ENCODE results near the gene PRKCZ. TPM values are rescaled to one million over a fixed set of nuclear protein-coding genes. Genes with fewer than 3 reads are reported as not detected.

The PRKCZ gene
- total RNA-seq (2021) (1.9 and 3.2 TPM in 2 replicates), Bru-seq, nascent RNA (percentile 19 among the genes with signal in this experiment), BruChase-seq, experiment 1, labeled RNA remaining after a 2-hour chase (percentile 15 among the genes with signal in this experiment), BruChase-seq, experiment 2, labeled RNA remaining after a 6-hour chase (percentile 20 among the genes with signal in this experiment)
- long read RNA-seq, partial matches to known transcripts = 5 of 8 reads
- long read RNA-seq, other reads (novel, unspliced or antisense) = 1 of 8 reads

DNA sequence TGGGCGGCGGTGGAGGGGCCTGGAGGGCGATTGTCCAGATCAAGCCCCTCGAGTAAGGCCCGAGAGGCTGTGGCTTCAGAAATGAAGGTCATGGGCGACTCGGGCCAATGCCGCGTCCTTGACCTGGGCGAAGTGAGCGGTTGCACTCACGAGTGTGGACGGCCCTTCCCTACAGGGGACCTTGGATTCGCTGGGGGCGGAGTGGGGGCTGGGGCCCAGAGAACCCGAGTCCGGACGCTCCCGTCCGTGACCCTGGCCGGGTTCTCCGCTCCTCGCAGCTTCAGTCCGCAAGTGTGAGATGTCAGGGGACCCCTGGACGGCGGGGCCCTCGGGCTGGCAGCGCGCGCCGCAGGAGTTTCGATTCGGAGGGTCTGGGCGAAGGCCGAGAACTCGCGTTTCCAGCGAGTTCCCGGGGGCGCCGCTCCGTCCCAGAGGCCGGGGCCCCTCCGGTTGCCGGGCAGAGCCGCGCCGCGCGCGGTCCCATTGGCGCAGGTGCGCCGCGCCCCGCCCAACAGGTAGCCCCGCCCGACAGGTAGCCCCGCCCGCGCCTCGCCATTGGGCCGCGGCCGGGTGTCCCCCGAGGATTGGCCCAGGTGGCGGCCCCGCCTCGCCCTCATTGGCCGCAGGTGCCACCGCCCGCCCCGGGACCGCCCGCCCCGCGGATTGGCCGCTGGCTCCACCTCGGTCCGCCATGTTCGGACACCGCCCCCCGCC lies at the start of gene PRKCZ:
TSS of gene PRKCZ (plus strand) at position 694 of the 714 bp plus-strand sequence. CDS start 220 bp downstream, outside the sequence.
- no TSS peak for BruUV-seq (replicated peaks)
- POLR2A ChIA-PET (ENCODE audit: low non-redundant PET) = no interaction called here
- Histone ChIP-seq H3K4me3 (ENCODE audit: low read depth, low read length, poor library complexity, severe bottlenecking) (peak within 1 kb of the TSS; percentile 54), H3K36me3 (ENCODE audit: insufficient read depth, low read length, poor library complexity, severe bottlenecking) (no peaks in the 10 kb centered on the region), H3K27ac (ENCODE audit: low read depth, low read length, poor library complexity, severe bottlenecking) (no peak within 1 kb of the TSS), H3K4me1 (ENCODE audit: insufficient read depth, low read length, poor library complexity, severe bottlenecking) (no peaks in the 10 kb centered on the region), H3K9me3 (ENCODE audit: low read depth, low read length, poor library complexity, severe bottlenecking) (no peaks in the 10 kb centered on the region), H3K27me3 (replicated peaks; ENCODE audit: insufficient read depth, low read depth, low read length, poor library complexity) (peaks cover 41% of the 10 kb centered on the region)
- TF ChIP-seq, protein P1, sequence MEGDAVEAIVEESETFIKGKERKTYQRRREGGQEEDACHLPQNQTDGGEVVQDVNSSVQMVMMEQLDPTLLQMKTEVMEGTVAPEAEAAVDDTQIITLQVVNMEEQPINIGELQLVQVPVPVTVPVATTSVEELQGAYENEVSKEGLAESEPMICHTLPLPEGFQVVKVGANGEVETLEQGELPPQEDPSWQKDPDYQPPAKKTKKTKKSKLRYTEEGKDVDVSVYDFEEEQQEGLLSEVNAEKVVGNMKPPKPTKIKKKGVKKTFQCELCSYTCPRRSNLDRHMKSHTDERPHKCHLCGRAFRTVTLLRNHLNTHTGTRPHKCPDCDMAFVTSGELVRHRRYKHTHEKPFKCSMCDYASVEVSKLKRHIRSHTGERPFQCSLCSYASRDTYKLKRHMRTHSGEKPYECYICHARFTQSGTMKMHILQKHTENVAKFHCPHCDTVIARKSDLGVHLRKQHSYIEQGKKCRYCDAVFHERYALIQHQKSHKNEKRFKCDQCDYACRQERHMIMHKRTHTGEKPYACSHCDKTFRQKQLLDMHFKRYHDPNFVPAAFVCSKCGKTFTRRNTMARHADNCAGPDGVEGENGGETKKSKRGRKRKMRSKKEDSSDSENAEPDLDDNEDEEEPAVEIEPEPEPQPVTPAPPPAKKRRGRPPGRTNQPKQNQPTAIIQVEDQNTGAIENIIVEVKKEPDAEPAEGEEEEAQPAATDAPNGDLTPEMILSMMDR (conservative IDR thresholded peaks at IDR 0.05; ENCODE audit: low read depth, low read length) = no peak
- TF ChIP-seq EZH2 (IDR thresholded peaks at IDR 0.05; ENCODE audit: borderline replicate concordance, low read depth, low read length, poor library complexity, severe bottlenecking) = peak; percentile 70
- peak; percentile 60 for DNase-seq (ENCODE audit: low spot score)
- intact Hi-C loops (cut with micrococcal nuclease; ENCODE audit: unreplicated experiment) = no loop called here
- CTCF ChIA-PET = interaction anchor here (0.6 kb wide), 1 partner anchor 271 kb away, joined by 6 read pairs; no protein-coding TSS in a partner anchor

DNA sequence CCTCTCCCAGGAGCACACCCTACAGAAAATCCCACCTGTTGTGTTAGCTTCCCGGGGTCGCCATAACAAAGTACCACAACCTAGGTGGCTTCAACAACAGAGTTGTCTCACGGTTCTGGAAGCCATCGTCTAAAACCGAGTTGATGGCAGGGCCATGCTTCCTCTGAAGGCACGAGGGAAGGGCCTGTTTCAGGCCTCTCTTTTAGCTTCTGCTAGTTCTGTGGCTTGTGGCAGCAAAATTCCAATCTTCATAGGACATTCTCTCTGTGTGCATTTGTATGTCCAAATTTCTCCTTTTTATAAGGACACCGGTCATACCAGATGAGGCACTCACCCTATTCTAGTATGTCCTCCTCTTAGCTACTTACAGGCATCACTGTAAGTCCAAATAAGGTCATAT lies 49.8 kb upstream of the PRKCZ start:
- peaks cover 23% of the 10 kb centered on the region for H3K27me3 ChIP-seq (replicated peaks; ENCODE audit: insufficient read depth, low read depth, low read length, poor library complexity)

DNA sequence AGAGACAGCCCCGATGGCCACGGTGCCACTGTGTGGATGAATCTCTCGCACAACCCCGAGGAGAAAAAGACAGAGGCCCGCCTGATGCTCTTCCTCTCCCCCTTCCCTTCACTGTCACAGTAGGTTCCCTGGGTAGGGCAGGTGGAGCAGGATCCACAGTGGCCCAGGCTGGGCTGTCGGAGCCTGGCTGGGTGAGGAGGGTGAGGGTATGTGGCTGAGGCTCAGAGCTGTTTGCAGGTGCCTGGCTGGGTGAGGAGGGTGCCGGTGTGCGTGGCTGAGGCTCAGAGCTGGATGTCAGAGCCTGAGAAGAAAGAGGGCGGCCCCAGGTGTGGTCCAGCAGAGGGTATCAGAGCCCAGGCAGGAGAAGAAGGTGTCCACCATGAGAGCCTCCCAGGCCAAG lies 49.4 kb upstream of the PRKCZ start:
- POLR2A ChIA-PET (ENCODE audit: low non-redundant PET) = no interaction called here
- Histone ChIP-seq H3K9me3 (ENCODE audit: low read depth, low read length, poor library complexity, severe bottlenecking) (no peaks in the 10 kb centered on the region), H3K36me3 (ENCODE audit: insufficient read depth, low read length, poor library complexity, severe bottlenecking) (no peaks in the 10 kb centered on the region), H3K27me3 (replicated peaks; ENCODE audit: insufficient read depth, low read depth, low read length, poor library complexity) (peaks cover 25% of the 10 kb centered on the region), H3K4me1 (ENCODE audit: insufficient read depth, low read length, poor library complexity, severe bottlenecking) (no peaks in the 10 kb centered on the region), H3K4me3 (ENCODE audit: low read depth, low read length, poor library complexity, severe bottlenecking) (no peak overlapping the region), H3K27ac (ENCODE audit: low read depth, low read length, poor library complexity, severe bottlenecking) (no peak overlapping the region)
- CTCF ChIA-PET = no interaction called here
- no TSS peak for BruUV-seq (replicated peaks)
- TF ChIP-seq EZH2 (IDR thresholded peaks at IDR 0.05; ENCODE audit: borderline replicate concordance, low read depth, low read length, poor library complexity, severe bottlenecking) = no peak
- TF ChIP-seq, protein P1 (conservative IDR thresholded peaks at IDR 0.05; ENCODE audit: low read depth, low read length) = no peak
- no peak for DNase-seq (ENCODE audit: low spot score)
- intact Hi-C loops (cut with micrococcal nuclease; ENCODE audit: unreplicated experiment) = no loop called here

More for the DNA sequence above, 49.8 kb upstream of the PRKCZ start:
- CTCF ChIA-PET = no interaction called here
- no peak overlapping the region for H3K4me3 ChIP-seq (ENCODE audit: low read depth, low read length, poor library complexity, severe bottlenecking)
- TF ChIP-seq EZH2 (IDR thresholded peaks at IDR 0.05; ENCODE audit: borderline replicate concordance, low read depth, low read length, poor library complexity, severe bottlenecking) = no peak
- TF ChIP-seq, protein P1 (conservative IDR thresholded peaks at IDR 0.05; ENCODE audit: low read depth, low read length) = no peak
- no peaks in the 10 kb centered on the region for H3K36me3 ChIP-seq (ENCODE audit: insufficient read depth, low read length, poor library complexity, severe bottlenecking)
- H3K9me3 ChIP-seq (ENCODE audit: low read depth, low read length, poor library complexity, severe bottlenecking) = no peaks in the 10 kb centered on the region
- POLR2A ChIA-PET (ENCODE audit: low non-redundant PET) = no interaction called here
- no peak for DNase-seq (ENCODE audit: low spot score)
- no peak overlapping the region for H3K27ac ChIP-seq (ENCODE audit: low read depth, low read length, poor library complexity, severe bottlenecking)
- no TSS peak for BruUV-seq (replicated peaks)
- intact Hi-C loops (cut with micrococcal nuclease; ENCODE audit: unreplicated experiment) = no loop called here
- no peaks in the 10 kb centered on the region for H3K4me1 ChIP-seq (ENCODE audit: insufficient read depth, low read length, poor library complexity, severe bottlenecking)
